HG03025 (cell line): ENCODE results near the gene P4HA1.
"Not testable (repeated sequence)": the region's sequence is repeated elsewhere in the genome, so short reads cannot be mapped to it uniquely, and the experiment has no call there.

ENCODE experiments used
- ATAC-seq: cut with Tn5 transposase; IDR thresholded peaks from one replicate; pipeline ENCODE4 v1.9.1; 2021; ENCODE audit warnings: mild to moderate bottlenecking, moderate library complexity; ENCODE audit not compliant: unreplicated experiment, low FRiP score

P4HA1 gene

DNA sequence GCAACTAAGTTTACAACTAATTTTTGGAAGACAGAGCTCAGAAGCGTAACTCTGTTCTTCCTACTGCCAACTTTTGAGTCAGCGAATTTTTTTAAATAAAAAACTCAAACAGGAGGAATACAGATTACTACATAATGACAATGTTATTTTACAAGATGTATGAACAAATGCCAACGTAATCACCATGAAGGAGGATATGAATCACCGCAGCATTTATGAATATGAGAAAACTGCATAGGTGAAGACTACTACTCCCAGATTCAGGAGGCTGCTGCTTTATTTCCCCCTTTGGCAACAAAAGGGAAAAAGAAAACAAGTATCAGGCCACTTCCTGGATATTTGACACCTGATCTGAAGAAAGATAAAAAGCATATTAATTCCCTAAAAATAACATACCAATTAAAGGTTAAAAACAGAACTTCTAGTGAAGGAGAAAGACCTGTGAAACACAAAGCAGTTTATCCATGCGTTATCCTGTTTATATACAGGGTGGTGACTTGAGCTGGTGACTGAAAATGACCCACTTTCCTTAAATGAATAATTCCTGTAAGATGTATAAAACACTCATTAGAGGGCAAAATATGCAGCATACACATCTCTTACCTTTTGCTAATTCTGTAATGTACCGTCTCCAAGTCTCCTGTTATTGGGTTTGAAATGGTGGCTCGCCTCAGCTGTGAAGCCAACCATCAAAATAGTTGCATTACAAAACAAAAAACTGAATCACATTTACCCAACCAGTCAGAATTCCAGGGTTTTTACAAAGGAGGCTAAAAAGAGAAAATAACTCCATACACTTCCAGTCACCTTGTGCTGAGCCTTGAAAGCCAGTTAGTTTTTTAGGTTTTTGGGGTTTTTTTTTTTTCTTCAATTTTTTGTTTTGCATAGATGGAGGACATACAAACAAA is 52.0 kb downstream of the P4HA1 start:
- no peak for ATAC-seq

GRCh38 chr10:73043766-73044377 is 52.8 kb downstream of the P4HA1 start:
- ATAC-seq, result no peak

DNA sequence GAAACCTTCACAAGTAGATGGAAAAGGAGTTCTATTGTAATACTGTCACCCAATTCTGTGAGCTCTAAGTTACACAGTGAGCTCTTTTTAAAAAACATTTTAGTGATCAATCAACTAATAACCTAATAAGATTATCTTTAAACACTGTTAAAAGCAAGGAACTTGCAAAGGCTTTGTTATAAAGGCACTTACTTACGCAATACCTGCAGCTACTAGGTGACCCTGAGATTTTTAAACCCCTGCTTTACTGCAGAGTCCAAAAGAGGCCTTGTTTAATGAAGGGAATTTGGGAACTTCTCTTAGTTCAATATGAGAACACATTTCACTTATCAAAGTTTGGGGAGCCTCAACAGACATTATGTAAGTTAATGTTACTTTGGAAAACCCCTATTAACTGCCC is 53.3 kb downstream of the P4HA1 start:
- ATAC-seq, result no peak

DNA sequence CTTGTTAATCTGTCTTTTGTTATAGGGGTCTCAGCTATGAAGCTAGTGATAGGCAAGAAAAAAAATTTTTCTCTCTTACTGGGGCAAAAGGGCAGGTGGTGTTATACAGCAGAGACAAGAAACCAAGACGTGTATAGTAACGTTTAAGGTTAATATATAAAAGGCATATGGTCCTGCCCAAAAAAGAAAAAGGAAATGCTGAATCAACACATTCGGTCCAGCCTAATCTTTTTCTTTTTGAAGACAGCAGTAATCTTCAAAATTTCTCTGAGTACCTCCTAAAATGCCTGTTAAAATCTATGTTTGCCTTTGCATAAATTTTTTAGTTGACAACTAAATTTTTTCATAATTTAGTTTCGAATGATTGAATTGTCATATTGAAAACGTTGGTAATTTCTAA is 54.5 kb downstream of the P4HA1 start:
- no peak for ATAC-seq

- no peak for ATAC-seq
Measured at GRCh38 chr10:73039635-73040034, 57.0 kb downstream of the P4HA1 start.

DNA sequence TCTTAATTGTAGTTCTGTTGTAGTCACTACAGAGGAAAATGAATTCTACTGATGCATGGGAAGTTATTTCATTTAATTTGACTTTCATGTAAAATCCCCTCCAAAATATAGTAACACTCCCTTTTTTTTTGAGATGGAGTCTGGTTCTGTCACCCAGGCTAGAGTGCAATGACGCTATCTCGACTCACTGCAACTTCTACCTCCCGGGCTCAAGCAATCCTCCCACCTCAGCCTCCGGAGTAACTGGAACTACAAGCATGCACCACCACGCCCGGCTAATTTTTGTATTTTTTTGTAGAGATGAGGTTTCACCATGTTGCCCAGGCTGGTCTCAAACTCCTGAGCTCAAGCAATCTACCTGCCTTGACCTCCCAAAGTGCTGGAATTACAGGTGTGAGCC is 60.4 kb downstream of the P4HA1 start:
- not testable (repeated sequence) for ATAC-seq

- no peak for ATAC-seq
Measured at GRCh38 chr10:73032536-73032935, 64.1 kb downstream of the P4HA1 start.

DNA sequence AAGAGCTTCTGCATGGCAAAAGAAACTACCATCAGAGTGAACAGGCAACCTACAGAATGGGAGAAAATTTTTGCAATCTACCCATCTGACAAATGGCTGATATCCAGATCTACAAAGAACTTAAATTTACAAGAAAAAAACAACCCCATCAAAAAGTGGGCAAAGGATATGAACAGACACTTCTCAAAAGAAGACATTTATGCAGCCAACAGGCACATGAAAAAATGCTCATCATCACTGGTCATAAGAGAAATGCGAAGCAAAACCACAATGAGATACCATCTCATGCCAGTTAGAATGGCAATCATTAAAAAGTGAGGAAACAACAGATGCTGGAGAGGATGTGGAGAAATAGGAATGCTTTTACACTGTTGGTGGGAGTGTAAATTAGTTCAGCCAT is 70.0 kb downstream of the P4HA1 start:
- not testable (repeated sequence) for ATAC-seq

GRCh38 chr10:73023455-73024070 is 73.1 kb downstream of the P4HA1 start:
- ATAC-seq, result not testable (repeated sequence)

- ATAC-seq, result not testable (repeated sequence)
Measured at GRCh38 chr10:73022961-73023360, 73.7 kb downstream of the P4HA1 start.

DNA sequence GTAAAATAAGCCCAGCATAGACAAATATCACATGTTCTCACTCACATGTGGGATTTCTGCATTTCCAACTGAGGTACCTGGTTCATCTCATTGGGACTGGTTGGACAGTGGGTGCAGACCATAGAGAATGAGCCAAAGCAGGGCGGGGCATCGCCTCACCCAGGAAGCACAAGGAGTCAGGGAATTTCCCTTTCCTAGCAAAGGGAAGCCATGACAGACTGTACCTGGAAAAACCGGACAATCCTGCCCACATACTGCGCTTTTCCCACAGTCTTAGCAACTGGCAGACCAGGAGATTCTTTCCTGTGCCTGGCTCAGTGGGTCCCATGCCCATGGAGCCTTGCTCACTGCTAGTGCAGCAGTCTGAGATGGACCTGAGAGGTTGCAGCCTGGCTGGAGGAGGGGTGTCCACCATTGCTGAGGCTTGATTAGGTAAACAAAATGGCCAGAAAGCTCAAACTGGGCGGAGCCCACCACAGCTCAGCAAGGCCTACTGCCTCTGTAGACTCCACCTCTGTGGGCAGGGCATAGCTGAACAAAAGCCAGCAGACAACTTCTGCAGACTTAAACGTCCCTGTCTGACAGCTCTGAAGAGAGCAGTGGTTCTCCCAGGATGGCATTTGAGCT is 75.0 kb downstream of the P4HA1 start:
- ATAC-seq, result not testable (repeated sequence)

- ATAC-seq, result no peak
Measured at GRCh38 chr10:73021050-73021449, 75.6 kb downstream of the P4HA1 start.

- ATAC-seq, result no peak
Measured at GRCh38 chr10:73019100-73019499, 77.6 kb downstream of the P4HA1 start.

DNA sequence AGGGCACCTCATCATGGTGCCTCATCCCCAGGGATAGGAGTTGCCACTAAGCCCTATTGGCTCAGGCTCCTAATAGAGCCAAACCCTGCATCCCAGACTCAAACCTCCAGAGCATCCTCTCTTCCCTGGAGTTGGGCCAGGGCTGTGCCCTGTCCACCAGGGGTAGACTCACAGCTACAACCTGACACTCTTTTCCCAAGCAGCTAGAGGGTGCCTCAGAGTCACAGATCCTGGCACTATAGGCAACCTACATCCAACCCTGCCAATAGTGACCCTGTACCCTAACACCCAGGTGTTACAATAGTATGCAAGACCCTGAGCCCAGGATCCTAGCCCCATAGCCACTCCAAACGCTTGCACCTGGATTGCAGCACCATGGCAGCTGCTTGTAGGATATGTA is 78.0 kb downstream of the P4HA1 start:
- ATAC-seq, result no peak

GRCh38 chr10:73017955-73018480 is 78.6 kb downstream of the P4HA1 start:
- no peak for ATAC-seq

DNA sequence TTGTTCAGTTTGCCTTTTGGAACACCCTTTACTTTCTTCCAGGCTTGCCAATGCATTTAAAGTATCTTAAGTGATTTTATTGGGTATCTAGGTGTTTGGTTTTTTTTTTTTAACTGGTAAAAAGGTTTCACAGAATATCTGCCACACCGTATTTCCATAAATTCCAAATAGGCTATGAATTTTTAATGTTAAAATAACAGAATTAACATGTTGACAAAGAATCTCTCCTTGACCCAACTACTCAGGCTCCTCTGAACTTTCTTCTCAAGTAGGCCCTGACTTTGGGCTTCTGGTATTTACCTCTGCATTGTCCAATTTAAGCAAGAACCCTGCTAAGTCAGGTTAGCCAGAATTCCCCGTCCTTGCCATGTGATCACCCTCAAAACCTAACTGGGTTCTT is 80.9 kb downstream of the P4HA1 start:
- no peak for ATAC-seq

- no peak for ATAC-seq
Measured at GRCh38 chr10:73003822-73004221, 92.8 kb downstream of the P4HA1 start.

- ATAC-seq, result no peak
Measured at GRCh38 chr10:73000973-73001372, 95.7 kb downstream of the P4HA1 start.

DNA sequence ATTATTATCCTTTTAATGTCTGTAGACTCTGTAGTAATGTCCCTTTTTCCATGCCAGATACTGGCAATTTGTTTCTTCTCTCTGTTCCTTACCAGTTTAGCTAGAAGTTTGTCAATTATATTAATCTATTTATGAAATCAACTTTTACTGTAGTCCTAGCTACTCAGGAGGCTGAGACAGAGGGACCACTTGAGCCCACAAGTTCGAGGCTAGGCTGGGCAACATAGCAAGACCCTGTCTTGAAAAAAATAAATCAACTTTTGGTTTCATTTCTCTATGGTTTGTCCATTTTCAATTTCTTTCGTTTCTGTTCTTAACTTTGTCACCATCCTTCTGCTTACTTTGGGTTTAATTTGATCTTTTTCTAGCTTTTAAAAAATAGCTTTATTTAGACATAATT is 99.6 kb downstream of the P4HA1 start:
- no peak for ATAC-seq

DNA sequence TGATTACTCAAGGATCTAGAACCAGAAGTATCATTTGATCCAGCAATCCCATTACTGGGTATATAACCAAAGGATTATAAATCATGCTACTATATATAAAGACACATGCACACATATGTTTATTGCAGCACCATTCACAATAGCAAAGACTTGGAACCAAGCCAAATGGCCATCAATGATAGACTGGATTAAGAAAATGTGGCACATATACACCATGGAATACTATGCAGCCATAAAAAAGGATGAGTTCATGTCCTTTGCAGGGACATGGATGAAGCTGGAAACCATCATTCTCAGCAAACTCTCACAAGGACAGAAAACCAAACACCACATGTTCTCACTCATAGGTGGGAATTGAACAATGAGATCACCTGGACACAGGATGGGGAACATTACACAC is 101.2 kb downstream of the P4HA1 start:
- not testable (repeated sequence) for ATAC-seq

- not testable (repeated sequence) for ATAC-seq
Measured at GRCh38 chr10:72989771-72990170, 106.9 kb downstream of the P4HA1 start.
